Heart left ventricle (tissue), 13 donors: ENCODE measurements around the gene WDR36.

Experiments
- POLR2A ChIP-seq, 2 donors: fragments of 450-650 bp; IDR thresholded peaks; one replicate each; pipeline ENCODE4 v1.6.1; 2017; ENCODE audit warnings: antibody characterized with exemption in 2 of 2, mild to moderate bottlenecking in 2 of 2, moderate library complexity in 2 of 2
- TF ChIP-seq, protein P1 (sequence below), 12 donors: fragments of 200-600 bp; sonication (generic) in 4 of 12; IDR thresholded peaks; one replicate each; pipeline versions ENCODE4 v1.5.0 to v1.8.0; 2018 to 2022; ENCODE audit warnings: antibody characterized with exemption in 12 of 12, mild to moderate bottlenecking in 5 of 12
- donor health status: ischemic (EF 13 %, LVEDD 7.1; RV severe dilation, severe dysfunction).
- donor health status: DM: no; HTN: yes; CAD: no.
- donor health status: DM: no; HTN: no; CAD: no.
- donor health status: ischemic (EF 25% LVEDD 6.9; RV normal size, moderate dysfunction).
- donor health status: ischemic (EF 25% LVEDD 5.7; RV mildly dilated, moderate dysfunction).
- donor health status: ischemic (EF 35%, LVEDD 5.7; RV mildly dilated, moderate dysfunction).
- donor health status: nonischemic (EF 11% LVEDD 7.7; RV severe dilation, severe dysfunction).
- donor health status: DM: yes; HTN: yes; CAD: no.
- donor health status: PGD.
- donor health status: ischemic (EF 29% LVEDD 5.4; RV normal size, mild dysfunction).
- donor health status: nonischemic (EF 23%, LVEDD 6.1; RV moderate dilation, normal function).

DNA sequence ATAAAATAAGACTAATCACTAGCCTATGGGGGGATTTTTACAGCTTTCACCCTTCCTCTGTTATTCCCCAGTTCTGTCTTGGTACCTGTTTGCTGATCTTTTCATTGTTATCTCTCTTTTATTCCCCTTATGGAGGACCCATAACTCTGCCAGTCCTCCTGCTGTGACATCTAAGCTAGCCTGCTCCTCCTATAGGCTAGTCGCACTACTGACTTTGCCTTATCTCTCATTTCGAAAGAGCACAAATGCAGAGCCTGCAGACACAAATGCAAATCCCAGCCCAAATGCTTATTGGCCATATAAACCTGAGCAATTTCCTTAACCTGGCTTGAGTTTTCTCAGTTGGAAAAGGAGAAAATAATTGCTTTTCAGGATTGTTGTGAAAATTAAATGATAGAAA is 72.9 kb downstream of the WDR36 start:
- TF ChIP-seq, protein P1, sequence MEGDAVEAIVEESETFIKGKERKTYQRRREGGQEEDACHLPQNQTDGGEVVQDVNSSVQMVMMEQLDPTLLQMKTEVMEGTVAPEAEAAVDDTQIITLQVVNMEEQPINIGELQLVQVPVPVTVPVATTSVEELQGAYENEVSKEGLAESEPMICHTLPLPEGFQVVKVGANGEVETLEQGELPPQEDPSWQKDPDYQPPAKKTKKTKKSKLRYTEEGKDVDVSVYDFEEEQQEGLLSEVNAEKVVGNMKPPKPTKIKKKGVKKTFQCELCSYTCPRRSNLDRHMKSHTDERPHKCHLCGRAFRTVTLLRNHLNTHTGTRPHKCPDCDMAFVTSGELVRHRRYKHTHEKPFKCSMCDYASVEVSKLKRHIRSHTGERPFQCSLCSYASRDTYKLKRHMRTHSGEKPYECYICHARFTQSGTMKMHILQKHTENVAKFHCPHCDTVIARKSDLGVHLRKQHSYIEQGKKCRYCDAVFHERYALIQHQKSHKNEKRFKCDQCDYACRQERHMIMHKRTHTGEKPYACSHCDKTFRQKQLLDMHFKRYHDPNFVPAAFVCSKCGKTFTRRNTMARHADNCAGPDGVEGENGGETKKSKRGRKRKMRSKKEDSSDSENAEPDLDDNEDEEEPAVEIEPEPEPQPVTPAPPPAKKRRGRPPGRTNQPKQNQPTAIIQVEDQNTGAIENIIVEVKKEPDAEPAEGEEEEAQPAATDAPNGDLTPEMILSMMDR (IDR thresholded peaks at IDR 0.05) = no peak
- TF ChIP-seq POLR2A (IDR thresholded peaks at IDR 0.05) = no peak
